Muscle layer of colon (tissue), 2 donors: ENCODE results near the gene CYS1.

Experiments
- H3K27ac ChIP-seq: one replicate; pipeline ENCODE4 v1.7.0; 2013; ENCODE audit warnings: low read depth, mild to moderate bottlenecking, low read length, moderate library complexity
- H3K27me3 ChIP-seq, 2 donors: one replicate each; pipeline ENCODE4 v1.7.0; 2013; ENCODE audit warnings: low read length in 2 of 2, mild to moderate bottlenecking in 2 of 2; ENCODE audit not compliant: insufficient read depth in 2 of 2, control insufficient read depth in 1 of 2
- H3K36me3 ChIP-seq: one replicate; pipeline ENCODE4 v1.7.0; 2013; ENCODE audit warnings: mild to moderate bottlenecking, low read length; ENCODE audit not compliant: insufficient read depth
- H3K4me1 ChIP-seq: one replicate; pipeline ENCODE4 v1.7.0; 2013; ENCODE audit warnings: mild to moderate bottlenecking, low read length; ENCODE audit not compliant: insufficient read depth
- H3K4me3 ChIP-seq, 2 donors: one replicate each; pipeline ENCODE4 v1.7.0; 2013; ENCODE audit warnings: low read length in 2 of 2, low read depth in 1 of 2, mild to moderate bottlenecking in 1 of 2, moderate library complexity in 1 of 2
- H3K9ac ChIP-seq: one replicate; pipeline ENCODE4 v1.7.0; 2013; ENCODE audit warnings: low read length
- H3K9me3 ChIP-seq: one replicate; pipeline ENCODE4 v1.7.0; 2013; ENCODE audit warnings: mild to moderate bottlenecking, low read length
- donor health status: abdominal sarcoma.
- donor health status: Adenocarcinoma of cecum.

Gene CYS1

GRCh38 chr2:10091182-10091888, 11.1 kb upstream of the CYS1 start:
- H3K9me3 ChIP-seq, result no peaks in the 10 kb centered on the region
- H3K9ac ChIP-seq, result no peak overlapping the region
- no peak overlapping the region for H3K27ac ChIP-seq
- no peak overlapping the region for H3K4me3 ChIP-seq
- H3K36me3 ChIP-seq, result no peaks in the 10 kb centered on the region
- no peaks in the 10 kb centered on the region for H3K27me3 ChIP-seq
- H3K4me1 ChIP-seq, result no peaks in the 10 kb centered on the region

GRCh38 chr2:10089565-10090190, 9.5 kb upstream of the CYS1 start:
- no peaks in the 10 kb centered on the region for H3K27me3 ChIP-seq

GRCh38 chr2:10087360-10087759, 7.1 kb upstream of the CYS1 start:
- Histone ChIP-seq H3K36me3 (no peaks in the 10 kb centered on the region), H3K4me3 (no peak overlapping the region), H3K9ac (no peak overlapping the region), H3K9me3 (no peaks in the 10 kb centered on the region), H3K4me1 (peaks cover 17% of the 10 kb centered on the region), H3K27me3 (peaks cover 0 to 16% of the 10 kb centered on the region in 2 donors), H3K27ac (no peak overlapping the region)

More at GRCh38 chr2:10089565-10090190, 9.5 kb upstream of the CYS1 start:
- H3K36me3 ChIP-seq, result no peaks in the 10 kb centered on the region
- no peak overlapping the region for H3K9ac ChIP-seq
- H3K9me3 ChIP-seq, result no peaks in the 10 kb centered on the region
- no peak overlapping the region for H3K4me3 ChIP-seq
- no peaks in the 10 kb centered on the region for H3K4me1 ChIP-seq
- H3K27ac ChIP-seq, result no peak overlapping the region

GRCh38 chr2:10086950-10087349, 6.7 kb upstream of the CYS1 start:
- H3K9me3 ChIP-seq, result no peaks in the 10 kb centered on the region
- H3K27me3 ChIP-seq, result peaks cover 0 to 16% of the 10 kb centered on the region in 2 donors
- peaks cover 17% of the 10 kb centered on the region for H3K4me1 ChIP-seq
- H3K36me3 ChIP-seq, result no peaks in the 10 kb centered on the region
- H3K4me3 ChIP-seq, result no peak overlapping the region
- H3K9ac ChIP-seq, result no peak overlapping the region
- no peak overlapping the region for H3K27ac ChIP-seq

GRCh38 chr2:10085668-10086059, 5.5 kb upstream of the CYS1 start:
- no peaks in the 10 kb centered on the region for H3K36me3 ChIP-seq
- peaks cover 17% of the 10 kb centered on the region for H3K4me1 ChIP-seq
- peaks cover 4 to 16% of the 10 kb centered on the region in 2 donors for H3K27me3 ChIP-seq
- no peak overlapping the region for H3K4me3 ChIP-seq
- no peak overlapping the region for H3K9ac ChIP-seq
- H3K9me3 ChIP-seq, result no peaks in the 10 kb centered on the region
- no peak overlapping the region for H3K27ac ChIP-seq

GRCh38 chr2:10085043-10085667, 4.9 kb upstream of the CYS1 start:
- peaks cover 6 to 16% of the 10 kb centered on the region in 2 donors for H3K27me3 ChIP-seq
- H3K9me3 ChIP-seq, result no peaks in the 10 kb centered on the region
- no peaks in the 10 kb centered on the region for H3K36me3 ChIP-seq
- H3K27ac ChIP-seq, result no peak overlapping the region
- no peak overlapping the region for H3K9ac ChIP-seq
- no peak overlapping the region for H3K4me3 ChIP-seq
- peaks cover 17% of the 10 kb centered on the region for H3K4me1 ChIP-seq

GRCh38 chr2:10084223-10084865, 4.1 kb upstream of the CYS1 start:
- no peak overlapping the region for H3K9ac ChIP-seq
- no peak overlapping the region for H3K4me3 ChIP-seq
- H3K36me3 ChIP-seq, result no peaks in the 10 kb centered on the region
- H3K27me3 ChIP-seq, result peaks cover 6 to 16% of the 10 kb centered on the region in 2 donors
- H3K4me1 ChIP-seq, result peaks cover 17% of the 10 kb centered on the region
- H3K9me3 ChIP-seq, result no peaks in the 10 kb centered on the region
- H3K27ac ChIP-seq, result no peak overlapping the region

- H3K27me3 ChIP-seq, result peaks cover 6 to 16% of the 10 kb centered on the region in 2 donors
- H3K4me3 ChIP-seq, result no peak overlapping the region
Observed at GRCh38 chr2:10083692-10084211, 3.5 kb upstream of the CYS1 start.

GRCh38 chr2:10083046-10083445, 2.8 kb upstream of the CYS1 start:
- Histone ChIP-seq H3K27me3 (peaks cover 6 to 16% of the 10 kb centered on the region in 2 donors), H3K9ac (no peak overlapping the region), H3K27ac (no peak overlapping the region), H3K4me1 (peaks cover 28% of the 10 kb centered on the region), H3K9me3 (no peaks in the 10 kb centered on the region), H3K36me3 (no peaks in the 10 kb centered on the region), H3K4me3 (no peak overlapping the region)

More at GRCh38 chr2:10083692-10084211, 3.5 kb upstream of the CYS1 start:
- H3K36me3 ChIP-seq, result no peaks in the 10 kb centered on the region
- H3K9ac ChIP-seq, result no peak overlapping the region
- no peaks in the 10 kb centered on the region for H3K9me3 ChIP-seq
- H3K27ac ChIP-seq, result peak overlapping the region; percentile 29
- peaks cover 21% of the 10 kb centered on the region for H3K4me1 ChIP-seq

- H3K4me3 ChIP-seq, result peak overlapping the region; percentile 32 to 50
- peaks cover 6 to 16% of the 10 kb centered on the region in 2 donors for H3K27me3 ChIP-seq
- peaks cover 28% of the 10 kb centered on the region for H3K4me1 ChIP-seq
- H3K27ac ChIP-seq, result peak overlapping the region; percentile 68
- H3K9ac ChIP-seq, result no peak overlapping the region
- no peaks in the 10 kb centered on the region for H3K9me3 ChIP-seq
- H3K36me3 ChIP-seq, result no peaks in the 10 kb centered on the region
Observed at GRCh38 chr2:10080536-10081304, 509 bp upstream of the CYS1 start.
